ENCODE results near the gene KCNG2.
A peak's percentile ranks its signal among the peaks of the same experiment; 100 is the strongest.

The KCNG2 gene

DNA sequence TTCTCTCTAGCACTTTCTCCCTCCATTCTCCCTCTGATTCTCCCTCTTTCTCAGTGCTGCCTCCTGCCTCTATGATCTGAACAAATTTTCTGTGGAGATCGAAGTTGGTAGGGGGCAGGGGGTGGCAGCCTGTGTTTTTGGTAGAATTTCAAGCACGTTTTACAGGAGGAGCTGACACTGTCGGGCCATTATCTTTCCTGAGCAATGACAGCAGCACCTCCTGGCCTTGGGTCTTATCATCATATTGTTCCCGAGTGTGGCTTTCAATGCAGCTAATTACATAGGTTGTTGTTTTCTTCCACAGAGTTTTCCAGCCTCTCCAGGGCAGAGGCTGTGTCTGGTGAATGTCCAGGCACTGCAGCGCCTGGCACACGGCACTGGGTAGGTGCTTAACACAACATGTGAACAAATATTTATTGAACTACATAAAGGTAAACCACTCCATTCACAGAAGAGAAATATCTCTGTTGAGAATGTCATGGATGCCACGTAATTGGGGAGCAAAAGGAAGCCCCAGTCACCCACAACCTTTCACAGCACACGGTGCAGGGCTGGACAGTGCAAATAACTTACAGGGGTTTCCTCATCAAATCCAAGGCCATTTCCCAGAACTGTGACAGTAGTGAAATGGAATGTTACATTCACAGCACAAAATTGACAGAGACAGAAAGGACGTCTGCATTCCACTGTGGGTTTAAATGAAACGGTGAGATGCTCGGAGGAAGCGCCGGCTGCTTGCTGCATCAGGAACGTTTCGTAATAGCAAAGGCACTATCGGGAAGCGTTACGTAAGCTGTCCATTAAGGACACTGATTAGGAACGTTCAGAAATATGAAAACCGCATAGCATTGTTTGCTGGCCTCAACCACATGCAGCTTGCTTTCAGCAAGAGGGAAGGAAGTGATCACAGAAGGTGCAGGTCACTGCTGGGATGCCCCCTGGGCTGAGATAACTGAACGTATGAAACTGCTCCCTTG lies 6.5 kb upstream of the KCNG2 start:
- H3K4me1 ChIP-seq (ENCODE audit: control insufficient read depth in 2 of 2, insufficient read depth in 2 of 2, low read length in 2 of 2): no peaks in the 10 kb centered on the region
- H3K9ac ChIP-seq (ENCODE audit: low read depth in 1 of 2, low read length in 2 of 2): no peak overlapping the region
- no peak overlapping the region for H3K4me3 ChIP-seq (ENCODE audit: low read length in 2 of 2)
- no peak overlapping the region for H3K27ac ChIP-seq (ENCODE audit: low read depth in 2 of 2, low read length in 2 of 2)
- H3K9me3 ChIP-seq (ENCODE audit: control insufficient read depth in 2 of 2, low read length in 2 of 2): no peaks in the 10 kb centered on the region
- H3K27me3 ChIP-seq (ENCODE audit: control insufficient read depth in 2 of 2, insufficient read depth in 2 of 2, low read length in 2 of 2): peaks cover 9 to 10% of the 10 kb centered on the region in 2 donors
- no peaks in the 10 kb centered on the region for H3K36me3 ChIP-seq (ENCODE audit: control insufficient read depth in 2 of 2, insufficient read depth in 2 of 2, low read length in 2 of 2)

GRCh38 chr18:79792096-79792987 lies 5.4 kb upstream of the KCNG2 start:
- Histone ChIP-seq H3K27me3 (ENCODE audit: control insufficient read depth in 2 of 2, insufficient read depth in 2 of 2, low read length in 2 of 2) (peaks cover 15 to 16% of the 10 kb centered on the region in 2 donors), H3K27ac (ENCODE audit: low read depth in 2 of 2, low read length in 2 of 2) (no peak overlapping the region), H3K4me1 (ENCODE audit: control insufficient read depth in 2 of 2, insufficient read depth in 2 of 2, low read length in 2 of 2) (no peaks in the 10 kb centered on the region), H3K9me3 (ENCODE audit: control insufficient read depth in 2 of 2, low read length in 2 of 2) (no peaks in the 10 kb centered on the region), H3K9ac (ENCODE audit: low read depth in 1 of 2, low read length in 2 of 2) (no peak overlapping the region), H3K4me3 (ENCODE audit: low read length in 2 of 2) (no peak overlapping the region), H3K36me3 (ENCODE audit: control insufficient read depth in 2 of 2, insufficient read depth in 2 of 2, low read length in 2 of 2) (no peaks in the 10 kb centered on the region)

DNA sequence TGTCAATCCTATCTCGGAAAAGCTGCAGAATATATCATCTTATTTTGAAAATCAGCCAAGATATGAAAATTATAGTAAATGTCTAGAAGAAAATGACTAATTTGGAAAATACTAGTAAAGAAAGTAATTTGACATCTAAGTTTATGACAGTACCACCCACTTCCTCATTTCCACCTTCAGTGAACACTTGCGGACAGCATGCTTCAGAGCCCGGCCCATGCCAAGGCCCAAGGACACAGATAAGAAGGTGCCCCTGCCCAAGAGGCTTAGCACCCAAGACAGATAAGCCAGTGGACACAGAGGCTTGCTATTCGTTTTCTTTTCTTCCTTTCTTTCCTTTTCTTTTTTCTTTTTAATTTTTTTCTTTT lies 4.8 kb upstream of the KCNG2 start:
- H3K4me1 ChIP-seq (ENCODE audit: control insufficient read depth in 2 of 2, insufficient read depth in 2 of 2, low read length in 2 of 2): no peaks in the 10 kb centered on the region
- peaks cover 17 to 20% of the 10 kb centered on the region in 2 donors for H3K27me3 ChIP-seq (ENCODE audit: control insufficient read depth in 2 of 2, insufficient read depth in 2 of 2, low read length in 2 of 2)
- H3K36me3 ChIP-seq (ENCODE audit: control insufficient read depth in 2 of 2, insufficient read depth in 2 of 2, low read length in 2 of 2): no peaks in the 10 kb centered on the region
- H3K4me3 ChIP-seq (ENCODE audit: low read length in 2 of 2): no peak overlapping the region
- no peaks in the 10 kb centered on the region for H3K9me3 ChIP-seq (ENCODE audit: control insufficient read depth in 2 of 2, low read length in 2 of 2)
- no peak overlapping the region for H3K9ac ChIP-seq (ENCODE audit: low read depth in 1 of 2, low read length in 2 of 2)
- no peak overlapping the region for H3K27ac ChIP-seq (ENCODE audit: low read depth in 2 of 2, low read length in 2 of 2)

DNA sequence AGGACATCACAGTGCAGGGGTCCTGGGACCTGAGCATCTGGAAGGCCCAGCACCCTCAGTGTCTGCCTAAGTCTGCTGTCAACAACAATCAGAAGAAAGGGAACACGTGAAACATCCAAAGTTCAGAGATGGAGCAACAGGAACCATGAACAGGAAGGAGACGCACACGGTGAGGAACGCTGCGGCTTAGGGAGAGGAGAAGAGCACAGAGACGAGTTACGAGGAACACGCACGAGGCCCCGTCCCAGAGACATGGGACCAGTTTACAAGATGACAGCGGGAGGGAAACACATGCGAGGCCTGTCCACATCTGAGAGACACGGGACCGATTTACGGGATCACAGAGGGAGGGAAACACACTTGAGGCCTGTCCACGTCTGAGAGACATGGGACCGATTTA lies 2.9 kb upstream of the KCNG2 start:
- Histone ChIP-seq H3K4me3 (ENCODE audit: low read length in 2 of 2) (no peak overlapping the region), H3K9me3 (ENCODE audit: control insufficient read depth in 2 of 2, low read length in 2 of 2) (no peaks in the 10 kb centered on the region), H3K27ac (ENCODE audit: low read depth in 2 of 2, low read length in 2 of 2) (no peak overlapping the region), H3K27me3 (ENCODE audit: control insufficient read depth in 2 of 2, insufficient read depth in 2 of 2, low read length in 2 of 2) (peaks cover 25% of the 10 kb centered on the region in 2 donors), H3K4me1 (ENCODE audit: control insufficient read depth in 2 of 2, insufficient read depth in 2 of 2, low read length in 2 of 2) (peaks cover 5 to 8% of the 10 kb centered on the region in 2 donors), H3K36me3 (ENCODE audit: control insufficient read depth in 2 of 2, insufficient read depth in 2 of 2, low read length in 2 of 2) (no peaks in the 10 kb centered on the region), H3K9ac (ENCODE audit: low read depth in 1 of 2, low read length in 2 of 2) (no peak overlapping the region)

DNA sequence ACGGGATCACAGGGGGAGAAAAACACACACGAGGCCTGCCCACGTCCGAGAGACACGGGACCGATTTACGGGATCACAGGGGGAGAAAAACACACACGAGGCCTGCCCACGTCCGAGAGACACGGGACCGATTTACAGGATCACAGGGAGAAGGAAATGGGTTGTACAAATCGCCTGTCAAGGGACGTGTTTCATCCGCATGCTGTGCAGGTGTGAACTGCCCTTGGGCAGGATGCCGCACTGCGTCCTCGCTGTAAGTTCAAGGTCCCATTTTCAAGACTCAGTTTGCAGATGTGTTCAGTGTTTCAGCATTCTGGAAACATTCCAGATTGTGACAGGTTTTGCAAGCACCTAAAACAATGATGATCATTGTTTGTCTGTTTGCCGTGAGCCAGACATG lies 2.3 kb upstream of the KCNG2 start:
- no peak overlapping the region for H3K27ac ChIP-seq (ENCODE audit: low read depth in 2 of 2, low read length in 2 of 2)
- H3K9me3 ChIP-seq (ENCODE audit: control insufficient read depth in 2 of 2, low read length in 2 of 2): no peaks in the 10 kb centered on the region
- H3K4me3 ChIP-seq (ENCODE audit: low read length in 2 of 2): no peak overlapping the region
- H3K9ac ChIP-seq (ENCODE audit: low read depth in 1 of 2, low read length in 2 of 2): no peak overlapping the region
- H3K4me1 ChIP-seq (ENCODE audit: control insufficient read depth in 2 of 2, insufficient read depth in 2 of 2, low read length in 2 of 2): peaks cover 5 to 8% of the 10 kb centered on the region in 2 donors
- H3K27me3 ChIP-seq (ENCODE audit: control insufficient read depth in 2 of 2, insufficient read depth in 2 of 2, low read length in 2 of 2): peaks cover 26% of the 10 kb centered on the region in 2 donors
- H3K36me3 ChIP-seq (ENCODE audit: control insufficient read depth in 2 of 2, insufficient read depth in 2 of 2, low read length in 2 of 2): no peaks in the 10 kb centered on the region

DNA sequence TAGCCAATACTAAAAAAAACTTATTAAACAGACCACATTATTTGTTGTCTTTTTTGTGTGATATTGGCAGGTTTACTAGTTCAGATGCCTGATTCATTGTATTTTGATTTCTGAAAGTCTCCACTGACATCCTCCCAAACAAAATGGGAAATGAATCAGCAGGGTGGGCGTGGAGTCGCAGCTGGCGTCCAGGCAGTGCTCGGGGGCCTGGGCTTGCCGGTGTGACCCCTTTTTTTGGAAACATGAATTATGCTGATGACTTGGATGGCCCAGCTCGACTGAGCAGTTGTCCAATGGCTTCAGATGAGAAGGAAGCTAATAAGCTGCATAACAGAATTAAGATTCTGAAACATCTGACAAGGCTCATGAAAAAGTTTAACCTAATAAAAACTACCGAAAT lies 1.7 kb upstream of the KCNG2 start:
- Histone ChIP-seq H3K9ac (ENCODE audit: low read depth in 1 of 2, low read length in 2 of 2) (no peak overlapping the region), H3K4me3 (ENCODE audit: low read length in 2 of 2) (no peak overlapping the region), H3K9me3 (ENCODE audit: control insufficient read depth in 2 of 2, low read length in 2 of 2) (no peaks in the 10 kb centered on the region), H3K36me3 (ENCODE audit: control insufficient read depth in 2 of 2, insufficient read depth in 2 of 2, low read length in 2 of 2) (no peaks in the 10 kb centered on the region), H3K27me3 (ENCODE audit: control insufficient read depth in 2 of 2, insufficient read depth in 2 of 2, low read length in 2 of 2) (peaks cover 26% of the 10 kb centered on the region in 2 donors), H3K4me1 (ENCODE audit: control insufficient read depth in 2 of 2, insufficient read depth in 2 of 2, low read length in 2 of 2) (peaks cover 5 to 8% of the 10 kb centered on the region in 2 donors), H3K27ac (ENCODE audit: low read depth in 2 of 2, low read length in 2 of 2) (no peak overlapping the region)

DNA sequence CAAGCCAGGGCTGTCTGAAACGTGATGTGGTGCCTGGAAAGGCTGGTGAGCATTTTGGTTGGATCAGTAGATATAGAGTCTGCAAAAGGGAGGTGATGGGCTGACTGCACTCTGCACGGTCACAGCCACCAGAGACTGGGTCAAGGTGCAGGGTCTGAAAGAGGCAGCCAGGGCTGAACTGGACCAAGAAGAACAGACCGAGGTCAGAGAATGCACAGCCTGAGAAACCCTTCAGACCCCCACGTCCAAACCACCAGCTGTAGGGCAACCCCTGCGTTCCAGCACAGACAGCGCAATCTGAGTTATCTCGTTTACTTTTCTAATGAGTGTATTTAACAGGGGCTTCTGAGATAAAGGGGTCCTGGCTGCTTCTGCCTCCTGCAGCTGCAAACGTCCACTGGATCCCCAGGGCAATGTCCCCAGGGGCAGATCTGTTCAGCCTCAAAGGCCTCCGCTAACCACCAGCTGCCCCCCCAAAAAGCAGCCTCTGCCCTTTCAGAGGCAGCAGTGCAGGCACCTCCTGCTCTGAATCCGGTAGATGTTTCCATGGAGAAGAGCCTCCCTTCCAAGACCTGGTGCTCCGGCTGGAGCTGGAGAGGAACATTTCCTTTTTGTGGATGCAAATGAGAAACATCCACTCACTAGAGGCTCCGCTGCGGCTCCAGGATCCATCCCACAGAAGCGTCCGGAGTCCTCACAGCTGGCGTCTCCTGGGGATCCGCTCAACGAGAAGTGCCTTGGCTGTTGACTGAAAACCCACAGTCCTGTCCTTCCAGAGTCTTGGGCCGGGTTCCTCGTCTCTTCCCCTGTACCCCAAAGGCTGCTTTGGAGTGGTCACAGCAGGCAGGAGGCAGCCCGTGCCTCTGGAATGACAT lies 970 bp upstream of the KCNG2 start:
- H3K36me3 ChIP-seq (ENCODE audit: control insufficient read depth in 2 of 2, insufficient read depth in 2 of 2, low read length in 2 of 2): no peaks in the 10 kb centered on the region
- H3K9me3 ChIP-seq (ENCODE audit: control insufficient read depth in 2 of 2, low read length in 2 of 2): no peaks in the 10 kb centered on the region
- peaks cover 23 to 28% of the 10 kb centered on the region in 2 donors for H3K27me3 ChIP-seq (ENCODE audit: control insufficient read depth in 2 of 2, insufficient read depth in 2 of 2, low read length in 2 of 2)
- no peak overlapping the region for H3K27ac ChIP-seq (ENCODE audit: low read depth in 2 of 2, low read length in 2 of 2)
- H3K4me3 ChIP-seq (ENCODE audit: low read length in 2 of 2): no peak overlapping the region
- H3K4me1 ChIP-seq (ENCODE audit: control insufficient read depth in 2 of 2, insufficient read depth in 2 of 2, low read length in 2 of 2): peaks cover 5 to 8% of the 10 kb centered on the region in 2 donors
- no peak overlapping the region for H3K9ac ChIP-seq (ENCODE audit: low read depth in 1 of 2, low read length in 2 of 2)

DNA sequence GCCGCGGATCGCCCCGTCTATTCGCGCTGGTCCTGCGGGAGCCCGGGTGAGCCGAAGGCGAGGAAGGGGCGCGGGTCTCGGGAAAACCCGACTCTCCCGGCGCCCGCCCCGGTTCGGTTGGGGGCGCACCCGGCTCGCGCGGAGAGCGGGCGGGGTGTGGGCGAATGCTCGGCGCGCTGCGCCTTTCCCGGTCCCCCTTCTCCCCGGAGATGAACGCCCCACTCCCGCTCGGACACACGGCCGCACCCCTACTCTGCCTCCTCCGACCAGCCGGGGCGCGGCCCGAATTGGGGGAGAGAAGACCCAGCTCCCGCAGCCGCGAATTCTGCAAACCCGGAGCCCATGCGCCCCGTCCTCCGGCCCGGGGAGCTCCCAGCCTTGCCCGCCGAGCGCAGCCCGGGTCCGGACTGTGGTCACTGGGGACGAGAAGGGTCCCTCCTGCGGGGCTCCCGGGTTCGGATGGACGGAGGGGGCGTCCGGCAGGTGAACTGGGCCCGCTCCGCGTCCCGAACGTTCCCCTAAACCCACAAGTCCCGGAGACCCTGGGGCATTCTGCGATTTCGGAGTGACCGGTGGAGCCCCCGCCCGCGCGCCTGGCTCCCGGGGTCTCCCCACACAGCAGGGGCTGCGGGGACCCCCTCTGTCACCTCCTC lies 734 bp downstream of the KCNG2 start:
- Histone ChIP-seq H3K4me3 (ENCODE audit: low read length in 2 of 2) (peak overlapping the region; percentile 26 to 30), H3K36me3 (ENCODE audit: control insufficient read depth in 2 of 2, insufficient read depth in 2 of 2, low read length in 2 of 2) (no peaks in the 10 kb centered on the region), H3K27me3 (ENCODE audit: control insufficient read depth in 2 of 2, insufficient read depth in 2 of 2, low read length in 2 of 2) (peaks cover 20 to 24% of the 10 kb centered on the region in 2 donors), H3K9me3 (ENCODE audit: control insufficient read depth in 2 of 2, low read length in 2 of 2) (no peaks in the 10 kb centered on the region), H3K27ac (ENCODE audit: low read depth in 2 of 2, low read length in 2 of 2) (no peak overlapping the region), H3K9ac (ENCODE audit: low read depth in 1 of 2, low read length in 2 of 2) (no peak overlapping the region), H3K4me1 (ENCODE audit: control insufficient read depth in 2 of 2, insufficient read depth in 2 of 2, low read length in 2 of 2) (peaks cover 5 to 8% of the 10 kb centered on the region in 2 donors)

DNA sequence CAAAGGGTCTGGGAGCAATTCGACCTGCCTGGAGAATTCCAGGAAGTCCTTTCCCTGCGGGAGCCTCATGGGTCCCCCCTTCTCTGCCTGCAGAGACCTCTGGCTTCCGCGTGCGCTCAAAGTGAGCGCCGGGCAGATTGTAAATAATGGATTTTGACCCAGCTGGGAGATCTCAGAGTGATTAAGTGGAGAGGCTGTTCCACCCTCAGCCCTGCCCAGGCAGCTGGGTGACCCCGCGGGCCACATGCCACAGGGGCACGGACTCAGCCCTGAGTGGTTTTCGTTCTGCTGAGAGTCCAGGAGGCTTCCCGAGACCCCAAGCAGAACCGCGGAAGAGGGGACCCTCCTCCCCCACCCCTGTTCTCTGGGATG lies 1.2 kb downstream of the KCNG2 start:
- H3K27me3 ChIP-seq (ENCODE audit: control insufficient read depth in 2 of 2, insufficient read depth in 2 of 2, low read length in 2 of 2): peaks cover 20 to 24% of the 10 kb centered on the region in 2 donors
- peaks cover 5 to 8% of the 10 kb centered on the region in 2 donors for H3K4me1 ChIP-seq (ENCODE audit: control insufficient read depth in 2 of 2, insufficient read depth in 2 of 2, low read length in 2 of 2)
- H3K9me3 ChIP-seq (ENCODE audit: control insufficient read depth in 2 of 2, low read length in 2 of 2): no peaks in the 10 kb centered on the region
- no peak overlapping the region for H3K27ac ChIP-seq (ENCODE audit: low read depth in 2 of 2, low read length in 2 of 2)
- H3K9ac ChIP-seq (ENCODE audit: low read depth in 1 of 2, low read length in 2 of 2): no peak overlapping the region
- peak overlapping the region; percentile 26 to 30 for H3K4me3 ChIP-seq (ENCODE audit: low read length in 2 of 2)
- no peaks in the 10 kb centered on the region for H3K36me3 ChIP-seq (ENCODE audit: control insufficient read depth in 2 of 2, insufficient read depth in 2 of 2, low read length in 2 of 2)

Data from mucosa of rectum (tissue), 2 donors.